GM20431 (cell line): Measurements from ENCODE around the gene RPS21.

ENCODE experiments used
- in situ Hi-C: fragments of 300-500 bp; cut with MseI, MboI; formaldehyde crosslinking; loops from one replicate; pipeline ENCODE4 v1.15.0; 2020; ENCODE audit warnings: low sequenced_read_pairs; ENCODE audit not compliant: unreplicated experiment

The RPS21 gene

GRCh38 chr20:62392621-62393334 is 5.9 kb downstream of the RPS21 start:
- in situ Hi-C loops, result no loop called here

GRCh38 chr20:62393335-62393665 is 6.4 kb downstream of the RPS21 start:
- in situ Hi-C loops, result no loop called here

GRCh38 chr20:62393830-62394229 is 6.9 kb downstream of the RPS21 start:
- in situ Hi-C loops, result no loop called here

GRCh38 chr20:62394248-62395245 is 7.6 kb downstream of the RPS21 start:
- in situ Hi-C loops, result no loop called here

GRCh38 chr20:62395311-62396242 is 8.7 kb downstream of the RPS21 start:
- in situ Hi-C loops, result no loop called here

GRCh38 chr20:62396367-62397239 is 9.7 kb downstream of the RPS21 start:
- in situ Hi-C loops, result no loop called here

GRCh38 chr20:62398120-62398821 is 11.4 kb downstream of the RPS21 start:
- in situ Hi-C loops, result no loop called here

GRCh38 chr20:62400021-62400420 is 13.1 kb downstream of the RPS21 start:
- in situ Hi-C loops, result no loop called here

GRCh38 chr20:62400541-62400940 is 13.6 kb downstream of the RPS21 start:
- in situ Hi-C loops, result no loop called here

- in situ Hi-C loops, result no loop called here
Observed at GRCh38 chr20:62401331-62401779, 14.5 kb downstream of the RPS21 start.

GRCh38 chr20:62402456-62403150 is 15.7 kb downstream of the RPS21 start:
- in situ Hi-C loops, result no loop called here

GRCh38 chr20:62403331-62403730 is 16.4 kb downstream of the RPS21 start:
- in situ Hi-C loops, result no loop called here

GRCh38 chr20:62404112-62404665 is 17.3 kb downstream of the RPS21 start:
- in situ Hi-C loops, result no loop called here

GRCh38 chr20:62404761-62405107 is 17.8 kb downstream of the RPS21 start:
- in situ Hi-C loops, result no loop called here

GRCh38 chr20:62405108-62405980 is 18.4 kb downstream of the RPS21 start:
- in situ Hi-C loops, result no loop called here

GRCh38 chr20:62405981-62406513 is 19.1 kb downstream of the RPS21 start:
- in situ Hi-C loops, result no loop called here
